Skeletal muscle tissue (tissue), 4 donors: ENCODE data around the gene SUSD6. TPM values are rescaled to one million over a fixed set of nuclear protein-coding genes. Genes with fewer than 3 reads are reported as not detected.
"Not testable (repeated sequence)": the region's sequence is repeated elsewhere in the genome, so short reads cannot be mapped to it uniquely, and the experiment has no call there.

Experiments used
- H3K27ac ChIP-seq: one replicate; pipeline ENCODE4 v1.7.0; 2013; ENCODE audit warnings: mild to moderate bottlenecking, low read depth, low read length, inconsistent platforms
- H3K27me3 ChIP-seq, 3 donors: one replicate each; pipeline ENCODE4 v1.7.0; 2013; ENCODE audit warnings: low read length in 3 of 3; ENCODE audit not compliant: control insufficient read depth in 3 of 3, insufficient read depth in 3 of 3
- H3K36me3 ChIP-seq, 3 donors: one replicate each; pipeline ENCODE4 v1.7.0; 2013; ENCODE audit warnings: low read length in 3 of 3; ENCODE audit not compliant: control insufficient read depth in 3 of 3, insufficient read depth in 3 of 3
- H3K4me1 ChIP-seq, 3 donors: one replicate each; pipeline ENCODE4 v1.7.0; 2013; ENCODE audit warnings: low read length in 3 of 3, mild to moderate bottlenecking in 3 of 3; ENCODE audit not compliant: control insufficient read depth in 3 of 3, insufficient read depth in 3 of 3
- H3K4me3 ChIP-seq, 3 donors: one replicate each; pipeline ENCODE4 v1.7.0; 2013; ENCODE audit warnings: low read length in 3 of 3
- H3K9ac ChIP-seq, 3 donors: one replicate each; pipeline ENCODE4 v1.7.0; 2013; ENCODE audit warnings: low read length in 3 of 3, mild to moderate bottlenecking in 3 of 3, moderate library complexity in 2 of 3, low read depth in 1 of 3
- H3K9me3 ChIP-seq, 3 donors: one replicate each; pipeline ENCODE4 v1.7.0; 2013; ENCODE audit warnings: low read length in 3 of 3; ENCODE audit not compliant: control insufficient read depth in 3 of 3
- total RNA-seq: library from RNA; depleted of rRNA; stranded (reverse); fragments of >200 nt; gene quantifications from one replicate; pipeline ENCODE4 v1.2.3, GENCODE V29; 2014
- donor health status: Osteomylitis.

The SUSD6 gene
- total RNA-seq, 1 donor from 2014 or later, result 10.4 TPM

- peak overlapping the region; percentile 56 for H3K27ac ChIP-seq
- no peaks in the 10 kb centered on the region for H3K27me3 ChIP-seq
- peaks cover 64 to 83% (median 78%) of the 10 kb centered on the region in 3 donors for H3K4me1 ChIP-seq
- H3K9me3 ChIP-seq, result no peaks in the 10 kb centered on the region
- no peaks in the 10 kb centered on the region for H3K36me3 ChIP-seq
- no peak overlapping the region for H3K4me3 ChIP-seq
- peak overlapping the region in 1 of 3 donors; percentile 35 for H3K9ac ChIP-seq
Measured at GRCh38 chr14:69632164-69632563, 20.8 kb downstream of the SUSD6 start.

- H3K27ac ChIP-seq, result peak overlapping the region; percentile 56
- no peaks in the 10 kb centered on the region for H3K9me3 ChIP-seq
- H3K4me1 ChIP-seq, result peaks cover 69 to 88% (median 83%) of the 10 kb centered on the region in 3 donors
- no peaks in the 10 kb centered on the region for H3K36me3 ChIP-seq
- no peaks in the 10 kb centered on the region for H3K27me3 ChIP-seq
- no peak overlapping the region for H3K4me3 ChIP-seq
- H3K9ac ChIP-seq, result peak overlapping the region in 2 of 3 donors; percentile 4 to 35
Measured at GRCh38 chr14:69632593-69633151, 21.3 kb downstream of the SUSD6 start.

GRCh38 chr14:69633238-69633637 lies 21.8 kb downstream of the SUSD6 start:
- H3K36me3 ChIP-seq, result no peaks in the 10 kb centered on the region
- no peaks in the 10 kb centered on the region for H3K27me3 ChIP-seq
- peak overlapping the region in 1 of 3 donors; percentile 4 for H3K9ac ChIP-seq
- peak overlapping the region; percentile 56 for H3K27ac ChIP-seq
- no peaks in the 10 kb centered on the region for H3K9me3 ChIP-seq
- H3K4me3 ChIP-seq, result no peak overlapping the region
- H3K4me1 ChIP-seq, result peaks cover 75 to 94% (median 89%) of the 10 kb centered on the region in 3 donors

DNA sequence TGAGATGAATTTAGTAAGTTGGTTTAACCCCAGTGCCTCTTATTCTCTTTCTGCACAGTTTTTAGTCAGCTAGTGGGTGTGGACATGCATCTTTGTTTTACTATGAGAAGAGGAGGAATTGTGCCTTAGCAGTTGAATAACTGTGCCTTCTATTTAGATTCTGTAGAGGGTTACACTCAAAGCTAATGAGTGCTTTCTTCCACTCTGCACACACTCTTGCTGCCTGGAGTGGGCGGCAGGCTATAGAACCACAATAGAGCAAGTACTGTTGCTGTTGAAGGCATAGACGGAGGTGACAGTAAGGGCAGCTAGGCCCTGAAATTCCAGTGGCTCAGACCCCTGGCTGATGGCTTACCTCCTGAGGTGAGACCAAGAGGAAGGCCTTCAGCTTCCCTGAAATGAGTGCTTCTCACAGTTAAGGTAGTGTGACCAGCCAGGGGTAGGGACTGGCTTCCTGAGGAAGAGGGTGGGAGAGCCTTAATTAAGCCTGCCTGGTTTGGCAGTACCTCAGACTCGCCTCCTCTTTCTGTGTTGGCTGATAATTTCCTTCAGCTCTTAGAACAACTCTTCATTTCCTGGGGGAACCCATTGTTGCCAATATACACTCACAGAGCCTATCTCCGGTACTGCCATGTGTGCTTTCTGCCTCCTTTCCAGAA lies 24.7 kb downstream of the SUSD6 start:
- peak overlapping the region in 2 of 3 donors; percentile 3 to 10 for H3K4me3 ChIP-seq
- peaks cover 65 to 81% (median 69%) of the 10 kb centered on the region in 3 donors for H3K4me1 ChIP-seq
- H3K27ac ChIP-seq, result peak overlapping the region; percentile 61
- no peaks in the 10 kb centered on the region for H3K27me3 ChIP-seq
- no peaks in the 10 kb centered on the region for H3K36me3 ChIP-seq
- no peaks in the 10 kb centered on the region for H3K9me3 ChIP-seq
- peak overlapping the region in 2 of 3 donors; percentile 17 to 35 for H3K9ac ChIP-seq

- Histone ChIP-seq H3K9ac (no peak overlapping the region), H3K36me3 (no peaks in the 10 kb centered on the region), H3K4me3 (peak overlapping the region in 2 of 3 donors; percentile 10 to 15), H3K4me1 (peaks cover 57 to 73% (median 61%) of the 10 kb centered on the region in 3 donors), H3K27ac (peak overlapping the region; percentile 61), H3K27me3 (no peaks in the 10 kb centered on the region), H3K9me3 (no peaks in the 10 kb centered on the region)
Measured at GRCh38 chr14:69636718-69637480, 25.5 kb downstream of the SUSD6 start.

- Histone ChIP-seq H3K9ac (peak overlapping the region in 1 of 3 donors; percentile 2), H3K27me3 (no peaks in the 10 kb centered on the region), H3K4me1 (peaks cover 51 to 66% (median 55%) of the 10 kb centered on the region in 3 donors), H3K27ac (peak overlapping the region; percentile 4), H3K4me3 (peak overlapping the region; percentile 0 to 15 (median 13)), H3K36me3 (no peaks in the 10 kb centered on the region), H3K9me3 (no peaks in the 10 kb centered on the region)
Measured at GRCh38 chr14:69637503-69638031, 26.2 kb downstream of the SUSD6 start.

- H3K27me3 ChIP-seq, result no peaks in the 10 kb centered on the region
- H3K4me1 ChIP-seq, result peaks cover 37 to 50% (median 43%) of the 10 kb centered on the region in 3 donors
- no peak overlapping the region for H3K4me3 ChIP-seq
- no peak overlapping the region for H3K9ac ChIP-seq
- H3K27ac ChIP-seq, result no peak overlapping the region
- no peaks in the 10 kb centered on the region for H3K9me3 ChIP-seq
- no peaks in the 10 kb centered on the region for H3K36me3 ChIP-seq
Measured at GRCh38 chr14:69640931-69641330, 29.5 kb downstream of the SUSD6 start.

DNA sequence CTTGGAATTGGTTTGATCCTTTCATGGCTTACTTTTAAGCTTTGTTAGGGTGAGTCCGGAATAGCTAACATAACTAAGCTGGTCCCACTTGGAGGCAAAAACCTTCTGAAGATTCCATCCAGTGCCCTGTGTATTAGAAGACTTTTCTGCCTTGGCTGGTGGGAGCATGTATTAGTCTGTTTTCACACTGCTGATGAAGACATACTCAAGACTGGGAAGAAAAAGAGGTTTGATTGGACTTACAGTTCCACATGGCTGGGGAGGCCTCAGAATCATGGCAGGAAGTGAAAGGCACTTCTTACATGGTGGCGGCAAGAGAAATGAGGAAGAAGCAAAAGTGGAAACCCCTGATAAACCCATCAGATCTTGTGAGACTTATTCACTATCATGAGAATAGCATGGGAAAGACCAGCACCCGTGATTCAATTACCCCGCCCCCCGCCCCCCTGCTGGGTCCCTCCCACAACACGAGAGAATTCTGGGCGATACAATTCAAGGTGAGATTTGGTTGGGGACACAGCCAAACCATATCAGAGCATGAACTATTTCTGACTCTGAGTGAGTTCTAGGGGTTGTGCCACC lies 30.9 kb downstream of the SUSD6 start:
- not testable (repeated sequence) for H3K9me3 ChIP-seq, H3K36me3 ChIP-seq, H3K4me3 ChIP-seq, H3K27me3 ChIP-seq, H3K27ac ChIP-seq, H3K9ac ChIP-seq
- peaks cover 24 to 39% (median 31%) of the 10 kb centered on the region in 3 donors for H3K4me1 ChIP-seq

- peak overlapping the region; percentile 55 for H3K27ac ChIP-seq
- no peaks in the 10 kb centered on the region for H3K9me3 ChIP-seq
- peaks cover 23 to 39% (median 34%) of the 10 kb centered on the region in 3 donors for H3K4me1 ChIP-seq
- no peak overlapping the region for H3K9ac ChIP-seq
- H3K4me3 ChIP-seq, result no peak overlapping the region
- H3K27me3 ChIP-seq, result no peaks in the 10 kb centered on the region
- no peaks in the 10 kb centered on the region for H3K36me3 ChIP-seq
Measured at GRCh38 chr14:69643430-69644200, 32.2 kb downstream of the SUSD6 start.
